Neuronal stem cell (in vitro differentiated cells): ENCODE results near the gene SPARCL1.

ENCODE experiments used
- DNase-seq: peaks from one replicate; pipeline ENCODE4 v3.0.0-alpha.2; 2013; ENCODE audit warnings: low spot score
- H2AFZ ChIP-seq: one replicate; pipeline ENCODE4 v1.6.1; 2013; ENCODE audit warnings: mild to moderate bottlenecking, low read length, inconsistent platforms
- H2AK5ac ChIP-seq: 2 replicates; pipeline ENCODE4 v1.6.1; 2013; ENCODE audit warnings: low read depth, mild to moderate bottlenecking, inconsistent platforms, low read length, moderate library complexity, mixed read lengths
- H2BK120ac ChIP-seq: 2 replicates; pipeline ENCODE4 v1.6.1; 2013; ENCODE audit warnings: low read depth, mild to moderate bottlenecking, inconsistent platforms, low read length, moderate library complexity, mixed read lengths
- H2BK12ac ChIP-seq: one replicate; pipeline ENCODE4 v1.6.1; 2013; ENCODE audit warnings: low read length, inconsistent platforms
- H2BK15ac ChIP-seq: 2 replicates; pipeline ENCODE4 v1.6.1; 2013; ENCODE audit warnings: mild to moderate bottlenecking, low read length, inconsistent platforms, mixed read lengths
- H2BK5ac ChIP-seq: one replicate; pipeline ENCODE4 v1.6.1; 2013; ENCODE audit warnings: inconsistent platforms, mild to moderate bottlenecking, low read length, moderate library complexity
- H3K14ac ChIP-seq: one replicate; pipeline ENCODE4 v1.6.1; 2013; ENCODE audit warnings: low read length, inconsistent platforms
- H3K18ac ChIP-seq: 2 replicates; pipeline ENCODE4 v1.6.1; 2013; ENCODE audit warnings: low read length, inconsistent platforms
- H3K23ac ChIP-seq: 2 replicates; pipeline ENCODE4 v1.6.1; 2013; ENCODE audit warnings: low read depth, mild to moderate bottlenecking, mixed read lengths, low read length, inconsistent platforms; ENCODE audit not compliant: poor library complexity
- H3K27ac ChIP-seq: replicated peaks from 3 replicates; pipeline ENCODE4 v1.5.1; 2013; ENCODE audit warnings: low read length, inconsistent platforms
- H3K27me3 ChIP-seq, 3 experiments: 2 replicates each; pipeline ENCODE4 v1.6.1; 2013; ENCODE audit warnings: low read length in 3 of 3, mild to moderate bottlenecking in 2 of 3, inconsistent platforms in 1 of 3, low read depth in 1 of 3, mixed read lengths in 1 of 3, moderate library complexity in 1 of 3; ENCODE audit not compliant: control insufficient read depth in 3 of 3, insufficient read depth in 3 of 3
- H3K36me3 ChIP-seq, 2 donors: replicated peaks in 1 of 2; 2 replicates each; pipeline ENCODE4 v1.6.1; 2013; ENCODE audit warnings: low read length in 2 of 2; ENCODE audit not compliant: control insufficient read depth in 2 of 2, insufficient read depth in 2 of 2
- H3K4ac ChIP-seq: 2 replicates; pipeline ENCODE4 v1.6.1; 2013; ENCODE audit warnings: inconsistent platforms, mild to moderate bottlenecking, low read length, moderate library complexity
- H3K4me1 ChIP-seq, 2 donors: 1 replicate in 1 of 2; 2 replicates in 1 of 2; pipeline ENCODE4 v1.6.1; 2013; ENCODE audit warnings: low read length in 2 of 2, low read depth in 1 of 2; ENCODE audit not compliant: control insufficient read depth in 2 of 2, insufficient read depth in 1 of 2
- H3K4me2 ChIP-seq: one replicate; pipeline ENCODE4 v1.6.1; 2013; ENCODE audit warnings: mild to moderate bottlenecking, low read length, inconsistent platforms; ENCODE audit not compliant: insufficient read depth, poor library complexity, severe bottlenecking
- H3K4me3 ChIP-seq, 2 donors: 2 replicates each; pipeline ENCODE4 v1.5.1; 2013; ENCODE audit warnings: low read length in 2 of 2, mild to moderate bottlenecking in 2 of 2, inconsistent platforms in 1 of 2, moderate library complexity in 1 of 2
- H3K79me1 ChIP-seq: one replicate; pipeline ENCODE4 v1.6.1; 2013; ENCODE audit warnings: low read depth, mild to moderate bottlenecking, inconsistent platforms, low read length, moderate library complexity
- H3K9ac ChIP-seq: one replicate; pipeline ENCODE4 v1.6.1; 2013; ENCODE audit warnings: mild to moderate bottlenecking, low read depth, low read length, inconsistent platforms; ENCODE audit not compliant: poor library complexity
- H3K9me3 ChIP-seq, 2 donors: replicated peaks in 1 of 2; 2 replicates each; pipeline versions ENCODE3 to v1.6.1; 2013; ENCODE audit warnings: low read length in 2 of 2, mild to moderate bottlenecking in 2 of 2, inconsistent platforms in 1 of 2, low read depth in 1 of 2, mixed read lengths in 1 of 2, moderate library complexity in 1 of 2; ENCODE audit not compliant: control insufficient read depth in 2 of 2, insufficient read depth in 1 of 2
- H4K8ac ChIP-seq: one replicate; pipeline ENCODE4 v1.6.1; 2013; ENCODE audit warnings: low read depth, mild to moderate bottlenecking, inconsistent platforms, low read length, moderate library complexity
- H4K91ac ChIP-seq: one replicate; pipeline ENCODE4 v1.6.1; 2013; ENCODE audit warnings: low read length, low read depth, mild to moderate bottlenecking, inconsistent platforms; ENCODE audit not compliant: poor library complexity
- WGBS, 2 donors: extraction: QIAGEN DNeasy Blood & Tissue Kit; methylation state at CpG; one replicate each; pipeline ENCODE4 v1.1.7; 2013; ENCODE audit warnings: missing lambda C conversion rate in 2 of 2, mixed read lengths in 1 of 2; ENCODE audit not compliant: insufficient read length in 2 of 2, insufficient replicate concordance in 1 of 2; ENCODE audit errors: extremely low coverage in 2 of 2; 5-methylcytosine and 5-hydroxymethylcytosine counted together

SPARCL1 gene

GRCh38 chr4:87502580-87503238 lies 26.5 kb downstream of the SPARCL1 start:
- no peak overlapping the region for H2BK15ac ChIP-seq
- no peaks in the 10 kb centered on the region for H3K4me1 ChIP-seq
- DNase-seq: no peak
- H2AFZ ChIP-seq: no peak overlapping the region
- no peak overlapping the region for H2BK5ac ChIP-seq
- H2AK5ac ChIP-seq: no peak overlapping the region
- H3K9ac ChIP-seq: no peak overlapping the region
- H3K4me3 ChIP-seq: no peak overlapping the region
- H4K91ac ChIP-seq: no peak overlapping the region
- no peaks in the 10 kb centered on the region for H3K27me3 ChIP-seq
- H3K23ac ChIP-seq: no peak overlapping the region
- H3K4me2 ChIP-seq: no peak overlapping the region
- no peak overlapping the region for H2BK120ac ChIP-seq
- H2BK12ac ChIP-seq: no peak overlapping the region
- no peaks in the 10 kb centered on the region for H3K79me1 ChIP-seq
- H3K9me3 ChIP-seq: no peaks in the 10 kb centered on the region
- no peak overlapping the region for H3K27ac ChIP-seq
- no peak overlapping the region for H4K8ac ChIP-seq
- no peak overlapping the region for H3K4ac ChIP-seq
- no peak overlapping the region for H3K18ac ChIP-seq
- H3K36me3 ChIP-seq: no peaks in the 10 kb centered on the region
- H3K14ac ChIP-seq: no peak overlapping the region

GRCh38 chr4:87500092-87500462 lies 29.1 kb downstream of the SPARCL1 start:
- Histone ChIP-seq H2AK5ac (no peak overlapping the region), H2BK120ac (no peak overlapping the region), H3K36me3 (no peaks in the 10 kb centered on the region), H3K4ac (no peak overlapping the region), H2BK5ac (no peak overlapping the region), H3K4me3 (no peak overlapping the region), H3K9me3 (no peaks in the 10 kb centered on the region), H4K8ac (no peak overlapping the region), H3K79me1 (no peaks in the 10 kb centered on the region), H3K4me1 (no peaks in the 10 kb centered on the region), H3K27ac (no peak overlapping the region), H3K27me3 (no peaks in the 10 kb centered on the region), H3K9ac (no peak overlapping the region), H2AFZ (no peak overlapping the region), H2BK12ac (no peak overlapping the region), H2BK15ac (no peak overlapping the region), H3K23ac (no peak overlapping the region), H3K14ac (no peak overlapping the region), H3K4me2 (no peak overlapping the region), H4K91ac (no peak overlapping the region), H3K18ac (no peak overlapping the region)
- no CpG with 5 or more reads among the region's 4 CpGs for WGBS, 2 donors
- no peak for DNase-seq

GRCh38 chr4:87499403-87500091 lies 29.6 kb downstream of the SPARCL1 start:
- no peak for DNase-seq
- Histone ChIP-seq H3K4me2 (no peak overlapping the region), H3K79me1 (no peaks in the 10 kb centered on the region), H3K4ac (no peak overlapping the region), H3K27ac (no peak overlapping the region), H2BK12ac (no peak overlapping the region), H4K91ac (no peak overlapping the region), H3K4me3 (no peak overlapping the region), H3K27me3 (no peaks in the 10 kb centered on the region), H2BK5ac (no peak overlapping the region), H3K18ac (no peak overlapping the region), H2AFZ (no peak overlapping the region), H3K36me3 (no peaks in the 10 kb centered on the region), H3K14ac (no peak overlapping the region), H3K9me3 (no peaks in the 10 kb centered on the region), H2AK5ac (no peak overlapping the region), H2BK15ac (no peak overlapping the region), H3K23ac (no peak overlapping the region), H2BK120ac (no peak overlapping the region), H3K4me1 (no peaks in the 10 kb centered on the region), H3K9ac (no peak overlapping the region), H4K8ac (no peak overlapping the region)
- no CpG with 5 or more reads among the region's 7 CpGs for WGBS, 2 donors

- Histone ChIP-seq H3K9me3 (no peaks in the 10 kb centered on the region), H3K79me1 (no peaks in the 10 kb centered on the region), H3K4me3 (no peak overlapping the region), H3K14ac (no peak overlapping the region), H3K9ac (no peak overlapping the region), H2BK5ac (no peak overlapping the region), H3K4me1 (no peaks in the 10 kb centered on the region), H2AK5ac (no peak overlapping the region), H3K23ac (no peak overlapping the region), H3K18ac (no peak overlapping the region), H3K4ac (no peak overlapping the region), H4K8ac (no peak overlapping the region), H2BK15ac (no peak overlapping the region), H4K91ac (no peak overlapping the region), H2AFZ (no peak overlapping the region), H3K27ac (no peak overlapping the region), H3K4me2 (no peak overlapping the region), H3K36me3 (no peaks in the 10 kb centered on the region), H2BK12ac (no peak overlapping the region), H3K27me3 (no peaks in the 10 kb centered on the region), H2BK120ac (no peak overlapping the region)
- DNase-seq: no peak
- WGBS, 2 donors: no CpG with 5 or more reads among the region's 5 CpGs
Observed at GRCh38 chr4:87498446-87498900, 30.7 kb downstream of the SPARCL1 start.
